Common myeloid progenitor, CD34-positive (primary cell): ENCODE results near the gene PDE4B.

Experiments
- CTCF ChIA-PET: fragments of 350-600 bp; sonication (Branson Sonifier 250); formaldehyde crosslinking; loops from one replicate; lab custom pipeline; 2021; ENCODE audit warnings: antibody characterized with exemption; lab: Charles Lee
- POLR2A ChIA-PET: fragments of 350-600 bp; sonication (Branson Sonifier 250); formaldehyde crosslinking; loops from one replicate; lab custom pipeline; 2021; ENCODE audit warnings: antibody characterized with exemption; lab: Charles Lee
- DNase-seq, 3 donors: peaks; one replicate each; pipeline versions ENCODE4 v3.0.0 to v3.0.0-alpha.2; 2013
- H3K27ac ChIP-seq, 2 experiments: 1 replicate in 1 of 2; 2 replicates in 1 of 2; pipeline ENCODE4 v1.7.0; 2013; ENCODE audit warnings: inconsistent platforms in 2 of 2, low read length in 2 of 2, mild to moderate bottlenecking in 2 of 2, low read depth in 1 of 2, moderate library complexity in 1 of 2; ENCODE audit not compliant: severe bottlenecking in 2 of 2, insufficient read depth in 1 of 2, poor library complexity in 1 of 2
- H3K27me3 ChIP-seq, 5 experiments: replicated peaks in 2 of 5; 1 replicate in 3 of 5; 2 replicates in 2 of 5; pipeline versions ENCODE4 v1.6.1 to v1.7.0; 2013; ENCODE audit warnings: low read length in 4 of 5, mild to moderate bottlenecking in 2 of 5, moderate library complexity in 2 of 5, inconsistent platforms in 1 of 5; ENCODE audit not compliant: insufficient read depth in 5 of 5, control insufficient read depth in 4 of 5
- H3K36me3 ChIP-seq, 4 experiments: 1 replicate in 2 of 4; 2 replicates in 2 of 4; pipeline versions ENCODE4 v1.6.1 to v1.7.0; 2013; ENCODE audit warnings: low read length in 3 of 4, control low read depth in 1 of 4, mild to moderate bottlenecking in 1 of 4; ENCODE audit not compliant: control insufficient read depth in 4 of 4, insufficient read depth in 4 of 4
- H3K4me1 ChIP-seq, 4 experiments: 1 replicate in 3 of 4; 2 replicates in 1 of 4; pipeline versions ENCODE4 v1.6.1 to v1.7.1; 2013; ENCODE audit warnings: low read length in 3 of 4, mild to moderate bottlenecking in 3 of 4, control low read depth in 1 of 4, inconsistent platforms in 1 of 4, moderate library complexity in 1 of 4; ENCODE audit not compliant: control insufficient read depth in 4 of 4, insufficient read depth in 4 of 4; ENCODE audit errors: control extremely low read depth in 1 of 4
- H3K4me3 ChIP-seq, 7 experiments: 1 replicate in 4 of 7; 2 replicates in 3 of 7; pipeline versions ENCODE4 v1.5.1 to v1.7.0; 2013; ENCODE audit warnings: mild to moderate bottlenecking in 7 of 7, low read length in 6 of 7, moderate library complexity in 6 of 7, inconsistent platforms in 2 of 7, low read depth in 2 of 7, control low read depth in 1 of 7; ENCODE audit not compliant: insufficient read depth in 4 of 7, control insufficient read depth in 1 of 7; ENCODE audit errors: extremely low read depth in 1 of 7
- H3K9me3 ChIP-seq, 5 experiments: 1 replicate in 4 of 5; 2 replicates in 1 of 5; pipeline versions ENCODE4 v1.6.1 to v1.7.1; 2013; ENCODE audit warnings: low read length in 4 of 5, mild to moderate bottlenecking in 2 of 5, inconsistent platforms in 1 of 5, low read depth in 1 of 5, moderate library complexity in 1 of 5; ENCODE audit not compliant: control insufficient read depth in 4 of 5, insufficient read depth in 2 of 5; ENCODE audit errors: control extremely low read depth in 1 of 5
- WGBS: methylation state at CpG from one replicate; pipeline ENCODE4 v1.1.5; 2013; ENCODE audit not compliant: insufficient coverage; 5-methylcytosine and 5-hydroxymethylcytosine counted together

The PDE4B gene

GRCh38 chr1:65946376-65946775, 153.7 kb downstream of the PDE4B start:
- DNase-seq: no peak
- POLR2A ChIA-PET: no interaction called here
- CTCF ChIA-PET: no interaction called here
- H3K27me3 ChIP-seq: no peaks in the 10 kb centered on the region
- H3K4me1 ChIP-seq: no peaks in the 10 kb centered on the region
- 100% methylated on average over 1 of the region's 1 CpG for WGBS
- H3K4me3 ChIP-seq: no peak overlapping the region
- H3K36me3 ChIP-seq: no peaks in the 10 kb centered on the region
- no peak overlapping the region for H3K27ac ChIP-seq
- H3K9me3 ChIP-seq: peaks cover 0 to 4% (median 0%) of the 10 kb centered on the region in 5 experiments

DNA sequence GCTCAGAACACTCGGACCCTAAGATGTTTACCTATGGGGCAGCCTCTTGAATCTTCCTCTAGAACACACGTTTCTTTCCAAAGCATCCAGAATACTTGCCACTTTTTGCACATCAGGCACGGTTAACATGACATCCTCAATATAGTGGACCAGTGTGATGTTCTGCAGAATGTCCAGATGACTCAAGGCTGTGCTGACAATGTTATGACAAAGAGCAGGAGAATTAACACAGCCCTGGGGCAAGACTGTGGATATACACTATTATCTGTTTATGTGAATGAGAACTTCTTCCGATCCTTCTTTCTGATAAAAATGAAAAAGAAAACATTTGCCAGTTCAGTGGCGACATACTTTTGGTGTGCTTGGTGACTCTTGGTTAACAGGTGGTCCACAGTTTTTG, 154.3 kb downstream of the PDE4B start:
- no peak for DNase-seq
- H3K36me3 ChIP-seq: no peaks in the 10 kb centered on the region
- H3K4me3 ChIP-seq: no peak overlapping the region
- H3K27ac ChIP-seq: no peak overlapping the region
- POLR2A ChIA-PET: no interaction called here
- WGBS: 92% methylated on average over 4 of the region's 5 CpGs
- H3K27me3 ChIP-seq: no peaks in the 10 kb centered on the region
- H3K9me3 ChIP-seq: peaks cover 0 to 4% (median 0%) of the 10 kb centered on the region in 5 experiments
- CTCF ChIA-PET: no interaction called here
- H3K4me1 ChIP-seq: no peaks in the 10 kb centered on the region

- ChIA-PET CTCF (interaction anchor here (1.5 kb wide), 1 partner anchor 11 kb away, joined by 3 read pairs; no protein-coding TSS in a partner anchor), POLR2A (no interaction called here)
- Histone ChIP-seq H3K4me3 (no peak overlapping the region), H3K36me3 (no peaks in the 10 kb centered on the region), H3K4me1 (peaks cover 0 to 6% (median 0%) of the 10 kb centered on the region in 4 experiments), H3K27me3 (no peaks in the 10 kb centered on the region), H3K27ac (no peak overlapping the region), H3K9me3 (peaks cover 0 to 2% (median 0%) of the 10 kb centered on the region in 5 experiments)
- 94% methylated on average over 7 of the region's 7 CpGs for WGBS
- DNase-seq: no peak
Observed at GRCh38 chr1:65948609-65949229, 156.0 kb downstream of the PDE4B start.

DNA sequence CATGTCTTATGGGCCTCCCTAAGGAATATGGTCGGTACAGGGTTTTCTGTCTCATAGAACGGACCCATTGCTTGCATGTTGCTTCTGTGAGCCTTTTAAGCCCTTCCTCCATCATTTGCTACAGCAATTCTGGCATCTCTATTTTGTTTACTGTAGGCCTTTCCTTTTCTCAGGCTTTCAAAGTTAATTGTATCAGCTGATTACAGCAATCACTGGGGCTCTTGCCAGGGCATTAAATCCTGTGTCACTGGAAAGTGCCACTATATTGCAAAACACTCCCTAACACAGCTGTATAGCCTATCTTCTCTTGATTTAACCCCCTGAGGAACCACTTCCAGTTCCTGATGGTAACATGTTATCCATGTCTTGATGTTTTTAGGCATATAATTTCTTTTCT, 156.5 kb downstream of the PDE4B start:
- CTCF ChIA-PET: interaction anchor here (1.2 to 1.9 kb wide), 3 partner anchors 11 to 293 kb away, joined by 3 to 11 read pairs (median 3); no protein-coding TSS in a partner anchor
- Histone ChIP-seq H3K27me3 (no peaks in the 10 kb centered on the region), H3K36me3 (no peaks in the 10 kb centered on the region), H3K9me3 (peaks cover 0 to 2% (median 0%) of the 10 kb centered on the region in 5 experiments), H3K4me1 (peaks cover 0 to 6% (median 0%) of the 10 kb centered on the region in 4 experiments), H3K27ac (no peak overlapping the region), H3K4me3 (no peak overlapping the region)
- DNase-seq: no peak
- 100% methylated on average over 2 of the region's 2 CpGs for WGBS
- POLR2A ChIA-PET: no interaction called here

- Histone ChIP-seq H3K27me3 (no peaks in the 10 kb centered on the region), H3K4me3 (no peak overlapping the region), H3K4me1 (peaks cover 0 to 6% (median 0%) of the 10 kb centered on the region in 4 experiments), H3K36me3 (no peaks in the 10 kb centered on the region), H3K9me3 (peaks cover 0 to 2% (median 0%) of the 10 kb centered on the region in 5 experiments), H3K27ac (no peak overlapping the region)
- 90% methylated on average over 2 of the region's 3 CpGs for WGBS
- DNase-seq: no peak
- CTCF ChIA-PET: interaction anchor here (0.9 to 1.9 kb wide), 4 partner anchors 10 to 293 kb away, joined by 3 to 11 read pairs (median 3); no protein-coding TSS in a partner anchor
- POLR2A ChIA-PET: no interaction called here
Observed at GRCh38 chr1:65949933-65950332, 157.2 kb downstream of the PDE4B start.

DNA sequence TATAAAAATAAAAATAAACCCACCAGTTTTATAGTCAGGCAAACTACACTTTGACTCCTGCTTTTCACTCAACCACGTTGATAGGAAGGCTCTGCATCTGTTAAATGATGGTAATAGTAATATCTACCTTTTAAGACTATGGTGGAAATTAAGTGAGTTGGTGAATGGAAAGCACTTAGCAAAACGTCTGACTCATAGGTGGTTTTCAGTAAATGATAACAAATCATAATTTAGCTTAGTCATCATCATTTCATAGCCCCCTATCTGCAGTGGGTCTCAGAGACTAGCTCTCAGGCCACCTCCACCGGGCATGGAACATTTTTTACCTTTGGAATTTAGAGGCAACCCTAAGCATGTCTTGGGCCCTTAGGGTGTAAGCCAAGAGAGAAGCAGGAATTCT, 160.0 kb downstream of the PDE4B start:
- Histone ChIP-seq H3K9me3 (no peaks in the 10 kb centered on the region), H3K4me3 (no peak overlapping the region), H3K27me3 (no peaks in the 10 kb centered on the region), H3K4me1 (peaks cover 0 to 6% (median 0%) of the 10 kb centered on the region in 4 experiments), H3K27ac (no peak overlapping the region), H3K36me3 (no peaks in the 10 kb centered on the region)
- peak; percentile 13 to 65 (median 47) for DNase-seq
- ChIA-PET CTCF (interaction anchor here (3.0 kb wide), 1 partner anchor 289 kb away, joined by 15 read pairs; no protein-coding TSS in a partner anchor), POLR2A (no interaction called here)
- 80% methylated on average over 1 of the region's 3 CpGs for WGBS

DNA sequence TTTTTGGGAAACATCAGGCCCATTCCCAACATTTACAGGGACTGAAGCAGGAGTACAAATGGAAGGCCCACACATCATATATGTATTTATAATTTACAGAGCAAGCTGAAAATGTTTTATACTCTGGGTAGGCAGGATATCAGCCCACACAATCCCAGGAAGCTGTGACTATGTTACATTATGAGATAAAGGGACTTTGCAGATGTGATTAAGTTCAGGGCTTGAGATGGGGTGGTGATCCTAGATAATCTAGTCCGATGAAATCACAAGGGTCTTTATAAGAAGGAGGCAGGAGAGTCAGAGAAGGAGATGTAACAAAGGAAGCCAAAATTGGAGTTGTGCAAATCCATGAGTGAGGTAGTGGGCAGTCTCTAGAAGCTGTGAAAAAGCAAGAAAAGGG, 160.5 kb downstream of the PDE4B start:
- Histone ChIP-seq H3K9me3 (no peaks in the 10 kb centered on the region), H3K4me1 (peaks cover 0 to 6% (median 0%) of the 10 kb centered on the region in 4 experiments), H3K27ac (no peak overlapping the region), H3K27me3 (no peaks in the 10 kb centered on the region), H3K4me3 (no peak overlapping the region), H3K36me3 (no peaks in the 10 kb centered on the region)
- ChIA-PET POLR2A (no interaction called here), CTCF (interaction anchor here (0.6 to 3.0 kb wide), 3 partner anchors 284 to 616 kb away, joined by 4 to 15 read pairs (median 5); no protein-coding TSS in a partner anchor)
- no peak for DNase-seq
- 22% methylated on average over 1 of the region's 1 CpG for WGBS
